Measurements from ENCODE around the gene PARD3B.

GRCh38 chr2:205500065-205500464, 954.8 kb downstream of the PARD3B start:
- no peak for TF ChIP-seq POLR2AphosphoS5 (IDR thresholded peaks at IDR 0.05)
- TF ChIP-seq CTCF (IDR thresholded peaks at IDR 0.05): no peak
- TF ChIP-seq POLR2A (IDR thresholded peaks at IDR 0.05): no peak

All from prostate gland (tissue), 2 donors.